HCT116 (cell line): ENCODE results near the gene TMPRSS11A. TPM values are rescaled to one million over a fixed set of nuclear protein-coding genes. Genes with fewer than 3 reads are reported as not detected.

Source experiments
- ATAC-seq: fragments of 200-7000 bp; cut with Tn5 transposase; 2 replicates; pipeline ENCODE4 v1.9.1; 2020; ENCODE audit warnings: mild to moderate bottlenecking, moderate library complexity
- BruUV-seq: library from RNA; stranded (reverse); fragments of 400-500 nt; replicated peaks from 2 replicates; lab custom pipeline; 2021; lab: Mats Ljungman, UMichigan
- CTCF ChIA-PET: fragments of 300-600 bp; sonication (Branson Sonifier 250); formaldehyde crosslinking; loops from one replicate; lab custom pipeline; 2021; ENCODE audit warnings: antibody characterized with exemption; lab: Charles Lee
- POLR2A ChIA-PET: fragments of 300-600, 350-600 bp; sonication (Branson Sonifier 250); formaldehyde crosslinking; loops from one replicate; lab custom pipeline; 2021; ENCODE audit warnings: antibody characterized with exemption; lab: Charles Lee
- RAD21 ChIA-PET, 2 experiments: fragments of 300-600 bp; sonication (Branson Sonifier 250); formaldehyde crosslinking; loops; one replicate each; lab custom pipeline; 2023; ENCODE audit warnings: low total read pairs in 2 of 2; ENCODE audit not compliant: uncharacterized antibody in 2 of 2, unreplicated experiment in 2 of 2, low non-redundant PET in 1 of 2; lab: Charles Lee
- DNase-seq: peaks from one replicate; pipeline ENCODE4 v3.0.0-alpha.2; 2010; ENCODE audit warnings: low read depth, low spot score
- H2AFZ ChIP-seq: fragments of 200-600 bp; shearing (Covaris generic), sonication (generic); 2 replicates; pipeline ENCODE4 v1.6.1; 2017; ENCODE audit warnings: low read depth, mixed run types, mixed read lengths, antibody characterized with exemption, low read length; ENCODE audit not compliant: poor library complexity, severe bottlenecking
- H3K27ac ChIP-seq: 2 replicates; pipeline ENCODE4 v1.5.1; 2012; ENCODE audit warnings: low read depth, low read length
- H3K27me3 ChIP-seq: fragments of 200-600 bp; sonication (generic); 2 replicates; pipeline ENCODE4 v1.6.1; 2016; ENCODE audit warnings: mixed run types, low read length, mixed read lengths; ENCODE audit not compliant: insufficient read depth
- H3K36me3 ChIP-seq, 2 experiments: fragments of 200-500 bp in 1 of 2; fragments of 200-600 bp in 1 of 2; sonication (Bioruptor generic) in 1 of 2; sonication (generic) in 1 of 2; 2 replicates each; pipeline versions ENCODE4 v1.5.1 to v1.6.1; 2014 to 2016; ENCODE audit warnings: low read length in 2 of 2, inconsistent platforms in 1 of 2, mixed read lengths in 1 of 2, mixed run types in 1 of 2; ENCODE audit not compliant: insufficient read depth in 2 of 2, control insufficient read depth in 1 of 2
- H3K4me1 ChIP-seq, 2 experiments: fragments of 200-600 bp in 1 of 2; sonication (generic) in 1 of 2; 2 replicates each; pipeline versions ENCODE4 v1.5.1 to v1.6.1; 2012 to 2017; ENCODE audit warnings: low read length in 2 of 2, inconsistent platforms in 1 of 2, mild to moderate bottlenecking in 1 of 2, mixed read lengths in 1 of 2, mixed run types in 1 of 2, moderate library complexity in 1 of 2; ENCODE audit not compliant: insufficient read depth in 2 of 2, control insufficient read depth in 1 of 2
- H3K4me2 ChIP-seq: fragments of 200-600 bp; sonication (generic); 2 replicates; pipeline ENCODE4 v1.6.1; 2017; ENCODE audit warnings: mixed run types, low read length, mixed read lengths
- H3K4me3 ChIP-seq, 2 experiments: fragments of 200-600 bp in 1 of 2; sonication (generic) in 1 of 2; replicated peaks in 1 of 2; 2 replicates each; pipeline ENCODE4 v1.5.1; 2011 to 2016; ENCODE audit warnings: low read length in 2 of 2, control low read depth in 1 of 2, low read depth in 1 of 2, mild to moderate bottlenecking in 1 of 2, mixed read lengths in 1 of 2, mixed run types in 1 of 2
- H3K79me2 ChIP-seq: fragments of 200-600 bp; sonication (generic); 2 replicates; pipeline ENCODE4 v1.6.1; 2017; ENCODE audit warnings: mild to moderate bottlenecking, mixed run types, low read length, moderate library complexity, mixed read lengths; ENCODE audit not compliant: insufficient read depth
- H3K9ac ChIP-seq: fragments of 200-600 bp; sonication (generic); 2 replicates; pipeline ENCODE4 v1.6.1; 2016; ENCODE audit warnings: low read length, mixed read lengths
- H3K9me2 ChIP-seq: fragments of 200-600 bp; sonication (generic), shearing (Covaris generic); 2 replicates; pipeline ENCODE4 v1.6.1; 2017; ENCODE audit warnings: mixed run types, mild to moderate bottlenecking, moderate library complexity; ENCODE audit not compliant: insufficient read depth
- H3K9me3 ChIP-seq, 2 experiments: fragments of 200-500 bp in 1 of 2; fragments of 200-600 bp in 1 of 2; sonication (Bioruptor generic) in 1 of 2; sonication (generic) in 1 of 2; 2 replicates each; pipeline ENCODE4 v1.6.1; 2014 to 2017; ENCODE audit warnings: low read length in 2 of 2, mixed read lengths in 2 of 2, inconsistent platforms in 1 of 2, low read depth in 1 of 2, mild to moderate bottlenecking in 1 of 2, mixed run types in 1 of 2, moderate library complexity in 1 of 2; ENCODE audit not compliant: control insufficient read depth in 1 of 2, insufficient read depth in 1 of 2
- H4K20me1 ChIP-seq: fragments of 200-600 bp; sonication (generic), shearing (Covaris generic); 2 replicates; pipeline ENCODE4 v1.6.1; 2017; ENCODE audit warnings: mixed run types, mild to moderate bottlenecking, moderate library complexity; ENCODE audit not compliant: insufficient read depth
- CBX3 ChIP-seq: IDR thresholded peaks from 2 replicates; pipeline ENCODE4 v1.6.1; 2012; ENCODE audit warnings: low read depth
- CEBPB ChIP-seq: IDR thresholded peaks from 2 replicates; pipeline ENCODE4 v1.6.1; 2012; ENCODE audit warnings: low read depth
- EZH2 ChIP-seq: fragments of 200-600 bp; sonication (generic); IDR thresholded peaks from 2 replicates; pipeline ENCODE4 v1.6.1; 2017; ENCODE audit warnings: antibody characterized with exemption, mixed run types
- EZH2phosphoT487 ChIP-seq: fragments of 200-600 bp; IDR thresholded peaks from 2 replicates; pipeline ENCODE4 v1.6.1; 2018; ENCODE audit warnings: antibody characterized with exemption, borderline replicate concordance
- FOSL1 ChIP-seq: IDR thresholded peaks from 2 replicates; pipeline ENCODE4 v1.6.1; 2012; ENCODE audit warnings: low read depth
- JUND ChIP-seq: IDR thresholded peaks from 2 replicates; pipeline ENCODE4 v1.6.1; 2012
- POLR2A ChIP-seq: IDR thresholded peaks from 2 replicates; pipeline ENCODE4 v1.7.0; 2011; ENCODE audit warnings: borderline replicate concordance; ENCODE audit not compliant: insufficient read depth, insufficient read length; ENCODE audit errors: extremely low read depth
- RAD21 ChIP-seq: IDR thresholded peaks from 2 replicates; pipeline ENCODE4 v1.6.1; 2012; ENCODE audit warnings: low read depth, mild to moderate bottlenecking
- SP1 ChIP-seq: IDR thresholded peaks from 2 replicates; pipeline ENCODE4 v1.6.1; 2012; ENCODE audit warnings: low read depth
- SRF ChIP-seq: IDR thresholded peaks from 2 replicates; pipeline ENCODE4 v1.6.1; 2012; ENCODE audit warnings: low read depth
- TCF7L2 ChIP-seq: IDR thresholded peaks from 2 replicates; pipeline ENCODE4 v1.7.0; 2011; ENCODE audit warnings: borderline replicate concordance, inconsistent platforms; ENCODE audit not compliant: insufficient read depth, insufficient read length; ENCODE audit errors: extremely low read depth
- YY1 ChIP-seq: IDR thresholded peaks from 2 replicates; pipeline ENCODE4 v1.6.1; 2011; ENCODE audit warnings: low read length, low read depth, moderate library complexity, mild to moderate bottlenecking; ENCODE audit not compliant: insufficient replicate concordance; ENCODE audit errors: extremely low read depth
- ZBTB33 ChIP-seq: IDR thresholded peaks from 2 replicates; pipeline ENCODE4 v1.6.1; 2011; ENCODE audit warnings: mild to moderate bottlenecking, low read length, moderate library complexity; ENCODE audit not compliant: insufficient replicate concordance; ENCODE audit errors: extremely low read depth
- ZNF274 ChIP-seq: fragments of 200-500 bp; sonication (Bioruptor generic); IDR thresholded peaks from 2 replicates; pipeline ENCODE4 v1.6.1; 2014; ENCODE audit warnings: mild to moderate bottlenecking, low read depth, low read length, inconsistent platforms
- intact Hi-C: fragments of 100-400 bp; cut with micrococcal nuclease; formaldehyde crosslinking; loops from 2 replicates; pipeline ENCODE4 v1.10.0; 2022
- total RNA-seq: library from RNA; stranded (reverse); gene quantifications from one replicate; pipeline ENCODE4 v1.2.1, GENCODE V29; 2021; ENCODE audit not compliant: unreplicated experiment
- TF ChIP-seq, protein P1 (sequence below), 3 experiments: fragments of 200-600 bp in 1 of 3; sonication (generic) in 1 of 3; IDR thresholded peaks in 2 of 3; conservative IDR thresholded peaks in 1 of 3; 2 replicates each; pipeline ENCODE4 v1.5.1; 2012 to 2017; ENCODE audit warnings: low read depth in 2 of 3, low read length in 2 of 3, antibody characterized with exemption in 1 of 3, borderline replicate concordance in 1 of 3, control low read depth in 1 of 3, mild to moderate bottlenecking in 1 of 3, mixed read lengths in 1 of 3, mixed run types in 1 of 3, moderate library complexity in 1 of 3; ENCODE audit not compliant: insufficient read depth in 1 of 3
- TF ChIP-seq, protein P2 (sequence below): IDR thresholded peaks from 2 replicates; pipeline ENCODE4 v1.6.1; 2012; ENCODE audit warnings: low read depth
- TF ChIP-seq, protein P3 (sequence below): IDR thresholded peaks from 2 replicates; pipeline ENCODE4 v1.6.1; 2012

TMPRSS11A gene
- total RNA-seq, 1 experiment from 2014 or later = not detected

- Histone ChIP-seq H3K9me2 (no peaks in the 10 kb centered on the region), H4K20me1 (no peaks in the 10 kb centered on the region), H3K36me3 (no peaks in the 10 kb centered on the region), H2AFZ (no peak overlapping the region), H3K4me2 (no peak overlapping the region), H3K4me1 (no peaks in the 10 kb centered on the region), H3K79me2 (no peaks in the 10 kb centered on the region), H3K27ac (no peak overlapping the region), H3K9ac (no peak overlapping the region), H3K4me3 (no peak overlapping the region), H3K9me3 (no peaks in the 10 kb centered on the region), H3K27me3 (no peaks in the 10 kb centered on the region)
- CTCF ChIA-PET = no interaction called here
- DNase-seq (no peak), ATAC-seq (no peak)
- POLR2A ChIA-PET = no interaction called here
- no peak for TF ChIP-seq CEBPB
- TF ChIP-seq SP1 = no peak
- no peak for TF ChIP-seq FOSL1
- TF ChIP-seq ZBTB33 = no peak
- TF ChIP-seq, protein P1, sequence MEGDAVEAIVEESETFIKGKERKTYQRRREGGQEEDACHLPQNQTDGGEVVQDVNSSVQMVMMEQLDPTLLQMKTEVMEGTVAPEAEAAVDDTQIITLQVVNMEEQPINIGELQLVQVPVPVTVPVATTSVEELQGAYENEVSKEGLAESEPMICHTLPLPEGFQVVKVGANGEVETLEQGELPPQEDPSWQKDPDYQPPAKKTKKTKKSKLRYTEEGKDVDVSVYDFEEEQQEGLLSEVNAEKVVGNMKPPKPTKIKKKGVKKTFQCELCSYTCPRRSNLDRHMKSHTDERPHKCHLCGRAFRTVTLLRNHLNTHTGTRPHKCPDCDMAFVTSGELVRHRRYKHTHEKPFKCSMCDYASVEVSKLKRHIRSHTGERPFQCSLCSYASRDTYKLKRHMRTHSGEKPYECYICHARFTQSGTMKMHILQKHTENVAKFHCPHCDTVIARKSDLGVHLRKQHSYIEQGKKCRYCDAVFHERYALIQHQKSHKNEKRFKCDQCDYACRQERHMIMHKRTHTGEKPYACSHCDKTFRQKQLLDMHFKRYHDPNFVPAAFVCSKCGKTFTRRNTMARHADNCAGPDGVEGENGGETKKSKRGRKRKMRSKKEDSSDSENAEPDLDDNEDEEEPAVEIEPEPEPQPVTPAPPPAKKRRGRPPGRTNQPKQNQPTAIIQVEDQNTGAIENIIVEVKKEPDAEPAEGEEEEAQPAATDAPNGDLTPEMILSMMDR (IDR thresholded peaks at IDR 0.05 in 2 of 3, conservative IDR thresholded peaks at IDR 0.05 in 1 of 3; ENCODE audit: borderline replicate concordance in 1 of 3, insufficient read depth in 1 of 3, low read depth in 2 of 3, low read length in 2 of 3) = no peak
- no peak for TF ChIP-seq CBX3
- TF ChIP-seq EZH2 = no peak
- TF ChIP-seq, protein P2, sequence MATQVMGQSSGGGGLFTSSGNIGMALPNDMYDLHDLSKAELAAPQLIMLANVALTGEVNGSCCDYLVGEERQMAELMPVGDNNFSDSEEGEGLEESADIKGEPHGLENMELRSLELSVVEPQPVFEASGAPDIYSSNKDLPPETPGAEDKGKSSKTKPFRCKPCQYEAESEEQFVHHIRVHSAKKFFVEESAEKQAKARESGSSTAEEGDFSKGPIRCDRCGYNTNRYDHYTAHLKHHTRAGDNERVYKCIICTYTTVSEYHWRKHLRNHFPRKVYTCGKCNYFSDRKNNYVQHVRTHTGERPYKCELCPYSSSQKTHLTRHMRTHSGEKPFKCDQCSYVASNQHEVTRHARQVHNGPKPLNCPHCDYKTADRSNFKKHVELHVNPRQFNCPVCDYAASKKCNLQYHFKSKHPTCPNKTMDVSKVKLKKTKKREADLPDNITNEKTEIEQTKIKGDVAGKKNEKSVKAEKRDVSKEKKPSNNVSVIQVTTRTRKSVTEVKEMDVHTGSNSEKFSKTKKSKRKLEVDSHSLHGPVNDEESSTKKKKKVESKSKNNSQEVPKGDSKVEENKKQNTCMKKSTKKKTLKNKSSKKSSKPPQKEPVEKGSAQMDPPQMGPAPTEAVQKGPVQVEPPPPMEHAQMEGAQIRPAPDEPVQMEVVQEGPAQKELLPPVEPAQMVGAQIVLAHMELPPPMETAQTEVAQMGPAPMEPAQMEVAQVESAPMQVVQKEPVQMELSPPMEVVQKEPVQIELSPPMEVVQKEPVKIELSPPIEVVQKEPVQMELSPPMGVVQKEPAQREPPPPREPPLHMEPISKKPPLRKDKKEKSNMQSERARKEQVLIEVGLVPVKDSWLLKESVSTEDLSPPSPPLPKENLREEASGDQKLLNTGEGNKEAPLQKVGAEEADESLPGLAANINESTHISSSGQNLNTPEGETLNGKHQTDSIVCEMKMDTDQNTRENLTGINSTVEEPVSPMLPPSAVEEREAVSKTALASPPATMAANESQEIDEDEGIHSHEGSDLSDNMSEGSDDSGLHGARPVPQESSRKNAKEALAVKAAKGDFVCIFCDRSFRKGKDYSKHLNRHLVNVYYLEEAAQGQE = no peak
- no peak for TF ChIP-seq JUND
- no peak for TF ChIP-seq ZNF274
- TF ChIP-seq, protein P3, sequence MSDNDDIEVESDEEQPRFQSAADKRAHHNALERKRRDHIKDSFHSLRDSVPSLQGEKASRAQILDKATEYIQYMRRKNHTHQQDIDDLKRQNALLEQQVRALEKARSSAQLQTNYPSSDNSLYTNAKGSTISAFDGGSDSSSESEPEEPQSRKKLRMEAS = no peak
- no peak for TF ChIP-seq POLR2A
- no peak for TF ChIP-seq TCF7L2
- TF ChIP-seq YY1 = no peak
- no peak for TF ChIP-seq EZH2phosphoT487
- no peak for TF ChIP-seq RAD21
- TF ChIP-seq SRF = no peak
- intact Hi-C loops = no loop called here
- no TSS peak for BruUV-seq
- RAD21 ChIA-PET = no interaction called here
Measured at GRCh38 chr4:67897686-67898085, 65.6 kb downstream of the TMPRSS11A start.
